ENCODE data around the gene UBE4A. TPM values are rescaled to one million over a fixed set of nuclear protein-coding genes. Genes with fewer than 3 reads are reported as not detected.

The UBE4A gene
- polyA plus RNA-seq, 1 donor (not counting 4 experiments of a cell fraction or from before 2014, with no cell fraction given), result 19.5 TPM

DNA sequence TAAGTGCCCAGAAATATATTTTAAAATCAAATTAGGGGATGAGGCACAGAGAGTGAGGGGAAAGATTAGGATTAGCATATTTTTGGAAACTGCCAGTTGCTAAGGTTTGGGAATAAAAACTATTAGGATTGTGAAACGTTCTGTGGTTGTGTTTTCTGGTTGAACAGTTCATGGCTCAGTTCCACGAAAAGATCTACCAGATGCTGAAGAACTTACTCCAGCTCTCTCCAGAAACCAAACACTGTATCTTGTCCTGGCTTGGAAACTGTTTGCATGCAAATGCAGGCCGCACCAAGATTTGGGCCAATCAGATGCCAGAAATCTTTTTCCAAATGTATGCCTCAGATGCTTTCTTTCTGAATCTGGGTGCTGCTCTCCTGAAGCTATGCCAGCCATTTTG, 15.3 kb downstream of the UBE4A start:
- no peaks in the 10 kb centered on the region for H4K20me1 ChIP-seq (ENCODE audit: control insufficient read depth, extremely low read depth, insufficient read depth, low read length)
- no peak overlapping the region for H3K27ac ChIP-seq (ENCODE audit: control insufficient read depth, insufficient read depth, low read length)
- no peak overlapping the region for H3K4me2 ChIP-seq (ENCODE audit: control insufficient read depth, extremely low read depth, insufficient read depth, low read depth, low read length)
- no peak overlapping the region for H2AFZ ChIP-seq (ENCODE audit: control insufficient read depth, low read length)
- no peaks in the 10 kb centered on the region for H3K9me1 ChIP-seq (ENCODE audit: control insufficient read depth, extremely low read depth, insufficient read depth, low read length)
- TF ChIP-seq, protein P1, sequence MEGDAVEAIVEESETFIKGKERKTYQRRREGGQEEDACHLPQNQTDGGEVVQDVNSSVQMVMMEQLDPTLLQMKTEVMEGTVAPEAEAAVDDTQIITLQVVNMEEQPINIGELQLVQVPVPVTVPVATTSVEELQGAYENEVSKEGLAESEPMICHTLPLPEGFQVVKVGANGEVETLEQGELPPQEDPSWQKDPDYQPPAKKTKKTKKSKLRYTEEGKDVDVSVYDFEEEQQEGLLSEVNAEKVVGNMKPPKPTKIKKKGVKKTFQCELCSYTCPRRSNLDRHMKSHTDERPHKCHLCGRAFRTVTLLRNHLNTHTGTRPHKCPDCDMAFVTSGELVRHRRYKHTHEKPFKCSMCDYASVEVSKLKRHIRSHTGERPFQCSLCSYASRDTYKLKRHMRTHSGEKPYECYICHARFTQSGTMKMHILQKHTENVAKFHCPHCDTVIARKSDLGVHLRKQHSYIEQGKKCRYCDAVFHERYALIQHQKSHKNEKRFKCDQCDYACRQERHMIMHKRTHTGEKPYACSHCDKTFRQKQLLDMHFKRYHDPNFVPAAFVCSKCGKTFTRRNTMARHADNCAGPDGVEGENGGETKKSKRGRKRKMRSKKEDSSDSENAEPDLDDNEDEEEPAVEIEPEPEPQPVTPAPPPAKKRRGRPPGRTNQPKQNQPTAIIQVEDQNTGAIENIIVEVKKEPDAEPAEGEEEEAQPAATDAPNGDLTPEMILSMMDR (optimal IDR thresholded peaks at IDR 0.05 in 1 of 3, IDR thresholded peaks at IDR 0.05 in 1 of 3, conservative IDR thresholded peaks at IDR 0.05 in 1 of 3; ENCODE audit: extremely low read depth in 1 of 3, insufficient read depth in 2 of 3, low read length in 3 of 3), result no peak
- no peak for TF ChIP-seq EZH2 (IDR thresholded peaks at IDR 0.05; ENCODE audit: low read length)
- no peak for FAIRE-seq
- H3K27me3 ChIP-seq (ENCODE audit: control insufficient read depth, extremely low read depth, insufficient read depth, low read length), result no peaks in the 10 kb centered on the region
- H3K9me3 ChIP-seq (ENCODE audit: control insufficient read depth, low read depth, low read length), result no peaks in the 10 kb centered on the region
- no peaks in the 10 kb centered on the region for H3K79me2 ChIP-seq (ENCODE audit: control insufficient read depth, insufficient read depth, low read length)
- dilution Hi-C loops (cut with MboI; ENCODE audit: extremely low pct_ligation_motif_present, low sequenced_read_pairs), result no loop called here
- H3K36me3 ChIP-seq (ENCODE audit: control insufficient read depth in 2 of 2, extremely low read depth in 1 of 2, insufficient read depth in 2 of 2, low read length in 2 of 2), result peaks cover 14 to 16% of the 10 kb centered on the region in 2 experiments
- no peaks in the 10 kb centered on the region for H3K4me1 ChIP-seq (ENCODE audit: control insufficient read depth, extremely low read depth, insufficient read depth, low read length)
- H3K9ac ChIP-seq (ENCODE audit: control insufficient read depth, extremely low read depth, insufficient read depth, low read length), result no peak overlapping the region
- no peak overlapping the region for H3K4me3 ChIP-seq (ENCODE audit: control insufficient read depth in 2 of 3, extremely low read depth in 1 of 3, insufficient read depth in 2 of 3, low read depth in 1 of 3, low read length in 3 of 3)
- no peak for DNase-seq (ENCODE audit: low read depth, low spot score)

DNA sequence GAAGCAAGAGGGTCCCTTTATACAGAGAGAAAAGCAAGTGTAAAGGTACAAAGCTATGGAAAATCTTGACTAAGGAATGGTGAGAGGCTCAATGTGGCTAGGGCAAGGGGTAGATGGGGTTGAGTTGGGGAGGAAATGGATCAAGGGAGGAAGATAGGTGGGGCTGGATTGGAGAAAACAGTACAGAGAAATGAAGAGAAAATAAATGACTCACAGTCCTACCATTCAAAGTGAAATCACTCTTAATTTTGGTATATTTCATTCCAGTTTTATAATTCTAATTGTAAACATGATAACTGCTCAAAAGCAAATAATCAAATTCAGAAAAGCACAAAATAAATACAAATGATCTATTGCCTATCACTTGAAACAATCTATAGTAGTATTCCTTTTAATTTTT, 16.6 kb downstream of the UBE4A start:
- Histone ChIP-seq H3K79me2 (ENCODE audit: control insufficient read depth, insufficient read depth, low read length) (no peaks in the 10 kb centered on the region), H2AFZ (ENCODE audit: control insufficient read depth, low read length) (no peak overlapping the region), H3K9me1 (ENCODE audit: control insufficient read depth, extremely low read depth, insufficient read depth, low read length) (no peaks in the 10 kb centered on the region), H3K27ac (ENCODE audit: control insufficient read depth, insufficient read depth, low read length) (no peak overlapping the region), H3K9me3 (ENCODE audit: control insufficient read depth, low read depth, low read length) (no peaks in the 10 kb centered on the region), H3K27me3 (ENCODE audit: control insufficient read depth, extremely low read depth, insufficient read depth, low read length) (no peaks in the 10 kb centered on the region), H3K4me1 (ENCODE audit: control insufficient read depth, extremely low read depth, insufficient read depth, low read length) (no peaks in the 10 kb centered on the region), H3K4me2 (ENCODE audit: control insufficient read depth, extremely low read depth, insufficient read depth, low read depth, low read length) (no peak overlapping the region), H4K20me1 (ENCODE audit: control insufficient read depth, extremely low read depth, insufficient read depth, low read length) (no peaks in the 10 kb centered on the region), H3K4me3 (ENCODE audit: control insufficient read depth in 2 of 3, extremely low read depth in 1 of 3, insufficient read depth in 2 of 3, low read depth in 1 of 3, low read length in 3 of 3) (no peak overlapping the region), H3K9ac (ENCODE audit: control insufficient read depth, extremely low read depth, insufficient read depth, low read length) (no peak overlapping the region), H3K36me3 (ENCODE audit: control insufficient read depth in 2 of 2, extremely low read depth in 1 of 2, insufficient read depth in 2 of 2, low read length in 2 of 2) (peaks cover 12 to 15% of the 10 kb centered on the region in 2 experiments)
- dilution Hi-C loops (cut with MboI; ENCODE audit: extremely low pct_ligation_motif_present, low sequenced_read_pairs), result no loop called here
- TF ChIP-seq, protein P1 (optimal IDR thresholded peaks at IDR 0.05 in 1 of 3, IDR thresholded peaks at IDR 0.05 in 1 of 3, conservative IDR thresholded peaks at IDR 0.05 in 1 of 3; ENCODE audit: extremely low read depth in 1 of 3, insufficient read depth in 2 of 3, low read length in 3 of 3), result no peak
- no peak for TF ChIP-seq EZH2 (IDR thresholded peaks at IDR 0.05; ENCODE audit: low read length)
- FAIRE-seq (no peak), DNase-seq (ENCODE audit: low read depth, low spot score) (no peak)

Measured in keratinocyte (primary cell).